ENCODE results near the gene RAPGEF6.

DNA sequence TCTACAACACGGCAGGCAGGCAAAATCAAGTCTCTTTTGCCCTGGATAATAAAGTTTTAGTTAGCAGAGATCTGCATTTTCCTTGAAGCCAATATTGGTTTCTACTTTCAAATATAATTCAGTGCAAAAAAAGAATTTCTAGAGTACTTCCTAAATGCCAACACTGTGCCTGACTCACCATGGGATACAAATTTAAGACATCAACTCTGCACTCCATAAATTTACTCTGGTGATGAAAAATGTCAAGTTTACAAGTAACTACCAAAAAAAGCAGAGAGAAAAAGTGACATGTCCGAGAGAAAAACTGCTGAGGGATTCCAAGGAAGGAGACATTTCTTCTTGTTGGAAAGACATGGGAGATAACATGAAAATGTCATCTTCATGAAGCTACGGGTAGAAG, 119.7 kb downstream of the RAPGEF6 start:
- TF ChIP-seq POLR2AphosphoS5 (IDR thresholded peaks at IDR 0.05; ENCODE audit: low read depth, low read length): no peak
- TF ChIP-seq POLR2A (IDR thresholded peaks at IDR 0.05; ENCODE audit: low read depth, low read length): no peak
- TF ChIP-seq TAF1 (IDR thresholded peaks at IDR 0.05; ENCODE audit: low read depth, low read length): no peak
